WTC11 (cell line): ENCODE data around the gene B3GALT5. TPM values are rescaled to one million over a fixed set of nuclear protein-coding genes. Genes with fewer than 3 reads are reported as not detected.

Experiments
- ATAC-seq: fragments of 200-7000 bp; cut with Tn5 transposase; 2 replicates; pipeline ENCODE4 v1.10.0; 2021; ENCODE audit warnings: mild to moderate bottlenecking, moderate library complexity
- CTCF ChIA-PET: fragments of 300-600 bp; sonication (Branson Sonifier 250); formaldehyde crosslinking; loops from one replicate; lab custom pipeline; 2021; ENCODE audit warnings: antibody characterized with exemption; lab: Charles Lee
- POLR2A ChIA-PET: fragments of 350-600 bp; sonication (Branson Sonifier 250); formaldehyde crosslinking; loops from one replicate; lab custom pipeline; 2021; ENCODE audit warnings: antibody characterized with exemption; lab: Charles Lee
- DNase-seq: peaks from one replicate; pipeline ENCODE4 v3.0.0; 2021; ENCODE audit warnings: low spot score
- H3K27ac Mint-ChIP-seq: 2 replicates; pipeline ENCODE4 v1.8.0; 2021; ENCODE audit warnings: mixed read lengths
- H3K27me3 Mint-ChIP-seq: 2 replicates; pipeline ENCODE4 v1.8.0; 2021; ENCODE audit warnings: low read depth, mild to moderate bottlenecking, moderate library complexity, mixed read lengths
- H3K36me3 Mint-ChIP-seq: 2 replicates; pipeline ENCODE4 v1.8.0; 2021; ENCODE audit warnings: mixed read lengths
- H3K4me1 Mint-ChIP-seq: 2 replicates; pipeline ENCODE4 v1.8.0; 2022; ENCODE audit warnings: mixed read lengths
- H3K4me3 Mint-ChIP-seq: 2 replicates; pipeline ENCODE4 v1.8.0; 2021; ENCODE audit warnings: mild to moderate bottlenecking, moderate library complexity, mixed read lengths
- H3K9me3 Mint-ChIP-seq: 2 replicates; pipeline ENCODE4 v1.8.0; 2021; ENCODE audit warnings: mixed read lengths
- ATF1 ChIP-seq: sonication (generic); formaldehyde crosslinking; IDR thresholded peaks from 2 replicates; pipeline ENCODE4 v1.8.1; 2023; ENCODE audit warnings: mild to moderate bottlenecking, moderate library complexity, missing genetic modification reagents
- CBFB ChIP-seq: sonication (generic); formaldehyde crosslinking; IDR thresholded peaks from 2 replicates; pipeline ENCODE4 v1.8.1; 2022; ENCODE audit warnings: mild to moderate bottlenecking, low read depth, missing genetic modification reagents
- CREM ChIP-seq: sonication (generic); formaldehyde crosslinking; IDR thresholded peaks from 2 replicates; pipeline ENCODE4 v1.8.1; 2022; ENCODE audit warnings: mild to moderate bottlenecking, missing genetic modification reagents, moderate library complexity
- CTCF ChIP-seq: fragments of 200-600 bp; IDR thresholded peaks from 2 replicates; pipeline ENCODE4 v1.8.0; 2022; ENCODE audit warnings: antibody characterized with exemption
- E2F1 ChIP-seq: sonication (generic); formaldehyde crosslinking; IDR thresholded peaks from 2 replicates; pipeline ENCODE4 v1.8.0; 2022; ENCODE audit warnings: mild to moderate bottlenecking, missing genetic modification reagents
- EMX1 ChIP-seq: fragments of 250-450 bp; sonication (Bioruptor Pico); IDR thresholded peaks from 2 replicates; pipeline ENCODE4 v1.8.0; 2021; ENCODE audit warnings: mild to moderate bottlenecking
- ETV6 ChIP-seq: sonication (generic); formaldehyde crosslinking; IDR thresholded peaks from 2 replicates; pipeline ENCODE4 v1.8.1; 2022; ENCODE audit warnings: mild to moderate bottlenecking, missing genetic modification reagents
- FOXK1 ChIP-seq: sonication (generic); formaldehyde crosslinking; IDR thresholded peaks from 2 replicates; pipeline ENCODE4 v1.8.0; 2022; ENCODE audit warnings: mild to moderate bottlenecking, moderate library complexity, missing genetic modification reagents
- GTF2I ChIP-seq: fragments of 250-450 bp; sonication (Bioruptor Pico); conservative IDR thresholded peaks from 2 replicates; pipeline ENCODE4 v1.4.0; 2021; ENCODE audit warnings: mild to moderate bottlenecking
- HMGXB4 ChIP-seq: sonication (generic); formaldehyde crosslinking; IDR thresholded peaks from 2 replicates; pipeline ENCODE4 v1.8.1; 2023; ENCODE audit warnings: mild to moderate bottlenecking, moderate library complexity, missing genetic modification reagents
- MXD4 ChIP-seq: fragments of 250-450 bp; sonication (Bioruptor Pico); IDR thresholded peaks from 2 replicates; pipeline ENCODE4 v1.8.0; 2021; ENCODE audit warnings: mild to moderate bottlenecking, moderate library complexity, borderline replicate concordance
- MYBL2 ChIP-seq: sonication (generic); formaldehyde crosslinking; IDR thresholded peaks from 2 replicates; pipeline ENCODE4 v1.8.1; 2023; ENCODE audit warnings: mild to moderate bottlenecking, moderate library complexity, missing genetic modification reagents
- OVOL2 ChIP-seq: fragments of 250-450 bp; sonication (Bioruptor Pico); IDR thresholded peaks from 2 replicates; pipeline ENCODE4 v1.9.0; 2021; ENCODE audit warnings: mild to moderate bottlenecking, borderline replicate concordance
- PRRX2 ChIP-seq: fragments of 250-450 bp; sonication (Bioruptor Pico); IDR thresholded peaks from 2 replicates; pipeline ENCODE4 v1.8.0; 2021; ENCODE audit warnings: mild to moderate bottlenecking
- SMAD4 ChIP-seq: sonication (generic); formaldehyde crosslinking; IDR thresholded peaks from 2 replicates; pipeline ENCODE4 v1.8.0; 2022; ENCODE audit warnings: mild to moderate bottlenecking, missing genetic modification reagents
- TEAD4 ChIP-seq: sonication (generic); formaldehyde crosslinking; IDR thresholded peaks from 2 replicates; pipeline ENCODE4 v1.8.0; 2022; ENCODE audit warnings: mild to moderate bottlenecking, missing genetic modification reagents
- ZMAT4 ChIP-seq: fragments of 250-450 bp; sonication (Bioruptor Pico); IDR thresholded peaks from 2 replicates; pipeline ENCODE4 v1.9.0; 2021; ENCODE audit warnings: mild to moderate bottlenecking
- ZNF219 ChIP-seq: sonication (generic); formaldehyde crosslinking; IDR thresholded peaks from 2 replicates; pipeline ENCODE4 v1.8.0; 2023; ENCODE audit warnings: missing genetic modification reagents, mild to moderate bottlenecking, borderline replicate concordance
- ZNF317 ChIP-seq: sonication (generic); formaldehyde crosslinking; IDR thresholded peaks from 2 replicates; pipeline ENCODE4 v1.8.1; 2023; ENCODE audit warnings: low read depth, mild to moderate bottlenecking, moderate library complexity, missing genetic modification reagents, borderline replicate concordance
- total RNA-seq: library from RNA; stranded (reverse); gene quantifications from 3 replicates; pipeline ENCODE4 v1.2.3, GENCODE V29; 2021
- TF ChIP-seq, protein P1 (sequence below): fragments of 250-450 bp; sonication (Bioruptor Pico); IDR thresholded peaks from 2 replicates; pipeline ENCODE4 v1.8.0; 2021; ENCODE audit warnings: mild to moderate bottlenecking
- TF ChIP-seq, protein P2 (sequence below): sonication (generic); formaldehyde crosslinking; IDR thresholded peaks from 2 replicates; pipeline ENCODE4 v1.8.1; 2022; ENCODE audit warnings: mild to moderate bottlenecking, moderate library complexity, missing genetic modification reagents
- TF ChIP-seq, protein P3 (sequence below): sonication (generic); formaldehyde crosslinking; IDR thresholded peaks from 2 replicates; pipeline ENCODE4 v1.8.0; 2022; ENCODE audit warnings: missing genetic modification reagents
- TF ChIP-seq, protein P4 (sequence below): fragments of 250-450 bp; sonication (Bioruptor Pico); conservative IDR thresholded peaks from 2 replicates; pipeline ENCODE4 v1.9.0; 2021; ENCODE audit warnings: mild to moderate bottlenecking

Gene B3GALT5
- total RNA-seq, 1 experiment from 2014 or later, result 25.8 TPM

DNA sequence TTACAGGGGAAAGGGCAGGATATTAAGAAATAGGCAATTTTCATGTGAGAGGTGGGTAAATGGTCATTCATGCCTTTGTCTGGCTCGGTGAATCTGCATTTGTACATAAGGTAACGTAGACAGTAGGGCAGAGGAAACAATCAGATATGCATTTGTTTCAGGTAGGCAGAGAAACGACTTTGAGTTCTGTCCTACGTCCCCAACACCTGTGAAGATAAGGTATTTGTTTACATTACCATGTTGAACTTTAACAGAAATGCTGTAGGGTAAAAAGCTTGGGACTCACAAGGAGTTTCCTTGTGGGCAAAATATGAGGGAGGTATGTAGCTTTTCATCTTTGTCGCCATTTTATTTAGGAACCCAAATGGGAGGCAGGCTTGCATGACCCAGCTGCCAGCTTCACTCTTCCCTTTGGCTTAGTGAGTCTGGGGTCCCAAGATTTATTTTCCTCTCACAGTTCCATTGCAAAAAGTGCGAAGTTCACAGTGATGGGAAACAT is 31.4 kb downstream of the B3GALT5 start:
- H3K4me1 Mint-ChIP-seq, result peaks cover 76% of the 10 kb centered on the region
- ATAC-seq, result no peak
- no peaks in the 10 kb centered on the region for H3K27me3 Mint-ChIP-seq
- peaks cover 4% of the 10 kb centered on the region; the same call in 1 of the 2 replicates for H3K9me3 Mint-ChIP-seq
- H3K4me3 Mint-ChIP-seq, result peak overlapping the region; percentile 6; the same call in 1 of the 2 replicates
- CTCF ChIA-PET, result interaction anchor here (1.8 kb wide), 1 partner anchor 42 kb away, joined by 5 read pairs; no protein-coding TSS in a partner anchor
- TF ChIP-seq, protein P1, sequence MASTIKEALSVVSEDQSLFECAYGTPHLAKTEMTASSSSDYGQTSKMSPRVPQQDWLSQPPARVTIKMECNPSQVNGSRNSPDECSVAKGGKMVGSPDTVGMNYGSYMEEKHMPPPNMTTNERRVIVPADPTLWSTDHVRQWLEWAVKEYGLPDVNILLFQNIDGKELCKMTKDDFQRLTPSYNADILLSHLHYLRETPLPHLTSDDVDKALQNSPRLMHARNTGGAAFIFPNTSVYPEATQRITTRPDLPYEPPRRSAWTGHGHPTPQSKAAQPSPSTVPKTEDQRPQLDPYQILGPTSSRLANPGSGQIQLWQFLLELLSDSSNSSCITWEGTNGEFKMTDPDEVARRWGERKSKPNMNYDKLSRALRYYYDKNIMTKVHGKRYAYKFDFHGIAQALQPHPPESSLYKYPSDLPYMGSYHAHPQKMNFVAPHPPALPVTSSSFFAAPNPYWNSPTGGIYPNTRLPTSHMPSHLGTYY (CRISPR knock-in tag), result no peak
- no peak for TF ChIP-seq HMGXB4 (CRISPR knock-in tag)
- no peak for TF ChIP-seq GTF2I (CRISPR knock-in tag)
- no peak for TF ChIP-seq E2F1 (CRISPR knock-in tag)
- no peak for TF ChIP-seq CREM (CRISPR knock-in tag)
- no peak for TF ChIP-seq ZNF219 (CRISPR knock-in tag)
- TF ChIP-seq, protein P2, sequence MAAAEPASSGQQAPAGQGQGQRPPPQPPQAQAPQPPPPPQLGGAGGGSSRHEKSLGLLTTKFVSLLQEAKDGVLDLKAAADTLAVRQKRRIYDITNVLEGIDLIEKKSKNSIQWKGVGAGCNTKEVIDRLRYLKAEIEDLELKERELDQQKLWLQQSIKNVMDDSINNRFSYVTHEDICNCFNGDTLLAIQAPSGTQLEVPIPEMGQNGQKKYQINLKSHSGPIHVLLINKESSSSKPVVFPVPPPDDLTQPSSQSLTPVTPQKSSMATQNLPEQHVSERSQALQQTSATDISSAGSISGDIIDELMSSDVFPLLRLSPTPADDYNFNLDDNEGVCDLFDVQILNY, result no peak
- TF ChIP-seq SMAD4 (CRISPR knock-in tag), result no peak
- no peak for TF ChIP-seq MYBL2
- no peak for TF ChIP-seq ATF1 (CRISPR knock-in tag)
- TF ChIP-seq OVOL2 (CRISPR knock-in tag), result no peak
- TF ChIP-seq EMX1 (CRISPR knock-in tag), result no peak
- peaks cover 45% of the 10 kb centered on the region for H3K36me3 Mint-ChIP-seq
- POLR2A ChIA-PET, result no interaction called here
- no peak for DNase-seq
- peak overlapping the region; percentile 86 for H3K27ac Mint-ChIP-seq

- peak overlapping the region; percentile 48 for H3K27ac Mint-ChIP-seq
- no peak for ATAC-seq
- ChIA-PET POLR2A (no interaction called here), CTCF (no interaction called here)
- H3K4me1 Mint-ChIP-seq, result peaks cover 65% of the 10 kb centered on the region
- H3K27me3 Mint-ChIP-seq, result no peaks in the 10 kb centered on the region
- peaks cover 56% of the 10 kb centered on the region for H3K36me3 Mint-ChIP-seq
- no peak for DNase-seq
- TF ChIP-seq PRRX2 (CRISPR knock-in tag) (no peak), ZMAT4 (CRISPR knock-in tag) (no peak), ETV6 (CRISPR knock-in tag) (no peak), ZNF317 (CRISPR knock-in tag) (no peak), MXD4 (no peak), FOXK1 (CRISPR knock-in tag) (no peak), CBFB (no peak), TEAD4 (no peak), CTCF (no peak)
- TF ChIP-seq, protein P3, sequence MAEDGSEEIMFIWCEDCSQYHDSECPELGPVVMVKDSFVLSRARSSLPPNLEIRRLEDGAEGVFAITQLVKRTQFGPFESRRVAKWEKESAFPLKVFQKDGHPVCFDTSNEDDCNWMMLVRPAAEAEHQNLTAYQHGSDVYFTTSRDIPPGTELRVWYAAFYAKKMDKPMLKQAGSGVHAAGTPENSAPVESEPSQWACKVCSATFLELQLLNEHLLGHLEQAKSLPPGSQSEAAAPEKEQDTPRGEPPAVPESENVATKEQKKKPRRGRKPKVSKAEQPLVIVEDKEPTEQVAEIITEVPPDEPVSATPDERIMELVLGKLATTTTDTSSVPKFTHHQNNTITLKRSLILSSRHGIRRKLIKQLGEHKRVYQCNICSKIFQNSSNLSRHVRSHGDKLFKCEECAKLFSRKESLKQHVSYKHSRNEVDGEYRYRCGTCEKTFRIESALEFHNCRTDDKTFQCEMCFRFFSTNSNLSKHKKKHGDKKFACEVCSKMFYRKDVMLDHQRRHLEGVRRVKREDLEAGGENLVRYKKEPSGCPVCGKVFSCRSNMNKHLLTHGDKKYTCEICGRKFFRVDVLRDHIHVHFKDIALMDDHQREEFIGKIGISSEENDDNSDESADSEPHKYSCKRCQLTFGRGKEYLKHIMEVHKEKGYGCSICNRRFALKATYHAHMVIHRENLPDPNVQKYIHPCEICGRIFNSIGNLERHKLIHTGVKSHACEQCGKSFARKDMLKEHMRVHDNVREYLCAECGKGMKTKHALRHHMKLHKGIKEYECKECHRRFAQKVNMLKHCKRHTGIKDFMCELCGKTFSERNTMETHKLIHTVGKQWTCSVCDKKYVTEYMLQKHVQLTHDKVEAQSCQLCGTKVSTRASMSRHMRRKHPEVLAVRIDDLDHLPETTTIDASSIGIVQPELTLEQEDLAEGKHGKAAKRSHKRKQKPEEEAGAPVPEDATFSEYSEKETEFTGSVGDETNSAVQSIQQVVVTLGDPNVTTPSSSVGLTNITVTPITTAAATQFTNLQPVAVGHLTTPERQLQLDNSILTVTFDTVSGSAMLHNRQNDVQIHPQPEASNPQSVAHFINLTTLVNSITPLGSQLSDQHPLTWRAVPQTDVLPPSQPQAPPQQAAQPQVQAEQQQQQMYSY (CRISPR knock-in tag), result no peak
- TF ChIP-seq, protein P4, sequence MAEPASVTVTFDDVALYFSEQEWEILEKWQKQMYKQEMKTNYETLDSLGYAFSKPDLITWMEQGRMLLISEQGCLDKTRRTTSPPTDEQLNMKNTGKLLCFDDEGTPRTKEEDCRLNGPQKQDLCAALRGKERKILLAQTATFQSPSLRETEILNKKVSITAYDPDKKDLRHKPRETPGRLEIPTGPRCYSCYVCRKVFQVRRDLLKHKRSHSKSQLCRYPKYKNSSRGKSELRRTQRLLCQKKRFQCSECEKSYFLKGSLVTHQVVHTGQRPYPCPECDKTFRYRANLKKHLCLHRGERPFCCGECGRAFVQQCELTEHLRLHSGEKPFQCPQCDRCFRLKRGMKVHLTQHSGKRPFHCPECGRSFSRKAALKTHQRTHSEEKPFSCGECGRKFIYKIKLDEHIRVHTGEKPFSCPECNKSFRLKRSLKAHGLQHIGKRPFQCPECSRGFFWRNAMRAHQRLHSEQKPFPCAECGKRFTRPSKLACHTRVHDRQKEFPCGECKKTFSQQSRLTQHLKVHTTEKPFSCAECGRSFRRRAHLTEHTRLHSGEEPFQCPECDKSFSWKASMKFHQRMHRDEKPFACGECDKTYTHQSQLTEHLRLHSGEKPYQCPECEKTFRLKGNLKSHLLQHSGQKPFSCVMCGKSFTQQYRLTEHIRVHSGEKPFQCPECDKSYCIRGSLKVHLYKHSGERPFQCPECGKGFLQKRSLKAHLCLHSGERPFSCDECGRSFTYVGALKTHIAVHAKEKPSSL, result no peak
- peaks cover 4% of the 10 kb centered on the region; the same call in 1 of the 2 replicates for H3K9me3 Mint-ChIP-seq
- H3K4me3 Mint-ChIP-seq, result no peak overlapping the region
Observed at GRCh38 chr21:39645331-39645730, 32.6 kb downstream of the B3GALT5 start.
